GM12891 (cell line): Measurements from ENCODE around the gene PTPRN2.

Source experiments
- DNase-seq: peaks from one replicate; pipeline ENCODE4 v3.0.0; 2011; ENCODE audit warnings: low spot score; ENCODE audit not compliant: insufficient read length
- FAIRE-seq: peaks from 2 replicates; lab custom pipeline; 2011; peaks lifted over from hg19 to GRCh38; lab: Jason Lieb, UNC
- PAX5 ChIP-seq: IDR thresholded peaks from 2 replicates; pipeline ENCODE4 v1.6.1; 2011; ENCODE audit warnings: low read length, moderate library complexity, mild to moderate bottlenecking; ENCODE audit not compliant: insufficient read depth, severe bottlenecking
- POLR2A ChIP-seq: IDR thresholded peaks from 2 replicates; pipeline ENCODE4 v1.6.1; 2011; ENCODE audit warnings: low read depth, low read length, control low read depth
- POLR2AphosphoS5 ChIP-seq: IDR thresholded peaks from 2 replicates; pipeline ENCODE4 v1.6.1; 2011; ENCODE audit warnings: low read depth, low read length, control low read depth
- POU2F2 ChIP-seq: IDR thresholded peaks from 2 replicates; pipeline ENCODE4 v1.6.1; 2011; ENCODE audit warnings: low read depth, mild to moderate bottlenecking, control low read depth, low read length, moderate library complexity
- SPI1 ChIP-seq: IDR thresholded peaks from 2 replicates; pipeline ENCODE4 v1.6.1; 2011; ENCODE audit warnings: low read depth, low read length, control low read depth
- TAF1 ChIP-seq: IDR thresholded peaks from 2 replicates; pipeline ENCODE4 v1.6.1; 2011; ENCODE audit warnings: low read depth, low read length, control low read depth

Gene PTPRN2

GRCh38 chr7:157839226-157839625 lies 748.4 kb downstream of the PTPRN2 start:
- FAIRE-seq (no peak), DNase-seq (no peak)
- TF ChIP-seq POLR2A (no peak), POU2F2 (no peak), POLR2AphosphoS5 (no peak), SPI1 (no peak), TAF1 (no peak), PAX5 (no peak)

GRCh38 chr7:157837561-157837960 lies 750.1 kb downstream of the PTPRN2 start:
- FAIRE-seq, result no peak
- no peak for TF ChIP-seq TAF1
- TF ChIP-seq PAX5, result no peak
- TF ChIP-seq POU2F2, result no peak
- no peak for TF ChIP-seq POLR2A
- TF ChIP-seq POLR2AphosphoS5, result no peak
- no peak for TF ChIP-seq SPI1

GRCh38 chr7:157837047-157837446 lies 750.6 kb downstream of the PTPRN2 start:
- DNase-seq (no peak), FAIRE-seq (no peak)
- no peak for TF ChIP-seq POLR2A
- no peak for TF ChIP-seq POU2F2
- TF ChIP-seq SPI1, result no peak
- no peak for TF ChIP-seq TAF1
- TF ChIP-seq POLR2AphosphoS5, result no peak
- no peak for TF ChIP-seq PAX5

More at GRCh38 chr7:157837561-157837960, 750.1 kb downstream of the PTPRN2 start:
- no peak for DNase-seq

GRCh38 chr7:157834501-157835163 lies 753.0 kb downstream of the PTPRN2 start:
- DNase-seq (no peak), FAIRE-seq (no peak)
- no peak for TF ChIP-seq PAX5
- TF ChIP-seq SPI1, result no peak
- no peak for TF ChIP-seq TAF1
- no peak for TF ChIP-seq POLR2AphosphoS5
- TF ChIP-seq POU2F2, result no peak
- TF ChIP-seq POLR2A, result no peak

- no peak for DNase-seq
- no peak for FAIRE-seq
- TF ChIP-seq TAF1, result no peak
- no peak for TF ChIP-seq POLR2A
- TF ChIP-seq POLR2AphosphoS5, result no peak
- TF ChIP-seq POU2F2, result no peak
- TF ChIP-seq SPI1, result no peak
- TF ChIP-seq PAX5, result no peak
Measured at GRCh38 chr7:157832866-157833607, 754.6 kb downstream of the PTPRN2 start.

GRCh38 chr7:157832421-157832820 lies 755.2 kb downstream of the PTPRN2 start:
- FAIRE-seq (no peak), DNase-seq (no peak)
- TF ChIP-seq POLR2AphosphoS5, result no peak
- no peak for TF ChIP-seq TAF1
- TF ChIP-seq PAX5, result no peak
- TF ChIP-seq POU2F2, result no peak
- no peak for TF ChIP-seq POLR2A
- no peak for TF ChIP-seq SPI1

- DNase-seq (no peak), FAIRE-seq (no peak)
- TF ChIP-seq POU2F2 (no peak), PAX5 (no peak), TAF1 (no peak), POLR2AphosphoS5 (no peak), SPI1 (no peak), POLR2A (no peak)
Measured at GRCh38 chr7:157832006-157832405, 755.6 kb downstream of the PTPRN2 start.

- DNase-seq (no peak), FAIRE-seq (no peak)
- TF ChIP-seq TAF1 (no peak), SPI1 (no peak), PAX5 (no peak), POU2F2 (no peak), POLR2AphosphoS5 (no peak), POLR2A (no peak)
Measured at GRCh38 chr7:157831143-157831905, 756.3 kb downstream of the PTPRN2 start.

GRCh38 chr7:157830331-157830730 lies 757.3 kb downstream of the PTPRN2 start:
- no peak for DNase-seq
- no peak for FAIRE-seq
- TF ChIP-seq TAF1, result no peak
